Adrenal gland (tissue), 5 donors: Measurements from ENCODE around the gene SIRT3.

ENCODE experiments used
- POLR2A ChIP-seq, 2 donors: fragments of 450-650 bp; IDR thresholded peaks; one replicate each; pipeline ENCODE4 v1.6.1; 2017; ENCODE audit warnings: antibody characterized with exemption in 2 of 2, mild to moderate bottlenecking in 2 of 2, moderate library complexity in 1 of 2
- TF ChIP-seq, protein P1 (sequence below), 6 experiments: fragments of 450-650 bp in 4 of 6; fragments of 200-600 bp in 2 of 6; sonication (generic) in 1 of 6; IDR thresholded peaks; 1 replicate in 5 of 6; 2 replicates in 1 of 6; pipeline versions ENCODE4 v1.5.1 to v1.8.0; 2016 to 2021; ENCODE audit warnings: antibody characterized with exemption in 6 of 6, mild to moderate bottlenecking in 2 of 6, moderate library complexity in 1 of 6
- donor health status: DM: no; HTN: no; CAD: no.

DNA sequence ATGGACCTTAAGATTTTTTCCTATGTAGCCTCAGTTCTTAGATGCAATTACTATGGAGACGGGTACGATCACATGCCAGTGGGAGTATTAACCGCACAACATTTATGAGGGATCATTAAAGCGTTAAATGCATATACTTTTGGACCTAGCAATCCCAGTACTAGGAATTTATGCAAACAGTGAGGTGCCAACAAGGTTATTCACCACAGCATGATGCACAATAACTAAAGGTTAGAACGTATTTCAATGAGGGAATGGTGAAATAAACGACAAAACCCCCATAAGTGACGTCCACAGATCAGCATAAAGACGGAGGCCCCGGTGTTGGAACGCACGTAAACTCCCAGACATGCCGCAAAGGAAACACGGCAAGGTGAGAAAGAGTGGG lies 539 bp downstream of the SIRT3 start:
- TF ChIP-seq, protein P1, sequence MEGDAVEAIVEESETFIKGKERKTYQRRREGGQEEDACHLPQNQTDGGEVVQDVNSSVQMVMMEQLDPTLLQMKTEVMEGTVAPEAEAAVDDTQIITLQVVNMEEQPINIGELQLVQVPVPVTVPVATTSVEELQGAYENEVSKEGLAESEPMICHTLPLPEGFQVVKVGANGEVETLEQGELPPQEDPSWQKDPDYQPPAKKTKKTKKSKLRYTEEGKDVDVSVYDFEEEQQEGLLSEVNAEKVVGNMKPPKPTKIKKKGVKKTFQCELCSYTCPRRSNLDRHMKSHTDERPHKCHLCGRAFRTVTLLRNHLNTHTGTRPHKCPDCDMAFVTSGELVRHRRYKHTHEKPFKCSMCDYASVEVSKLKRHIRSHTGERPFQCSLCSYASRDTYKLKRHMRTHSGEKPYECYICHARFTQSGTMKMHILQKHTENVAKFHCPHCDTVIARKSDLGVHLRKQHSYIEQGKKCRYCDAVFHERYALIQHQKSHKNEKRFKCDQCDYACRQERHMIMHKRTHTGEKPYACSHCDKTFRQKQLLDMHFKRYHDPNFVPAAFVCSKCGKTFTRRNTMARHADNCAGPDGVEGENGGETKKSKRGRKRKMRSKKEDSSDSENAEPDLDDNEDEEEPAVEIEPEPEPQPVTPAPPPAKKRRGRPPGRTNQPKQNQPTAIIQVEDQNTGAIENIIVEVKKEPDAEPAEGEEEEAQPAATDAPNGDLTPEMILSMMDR (IDR thresholded peaks at IDR 0.05), result no peak
- no peak for TF ChIP-seq POLR2A (IDR thresholded peaks at IDR 0.05)
